Measurements from ENCODE around the gene COPZ1. TPM values are rescaled to one million over a fixed set of nuclear protein-coding genes. Genes with fewer than 3 reads are reported as not detected.
"Not testable (repeated sequence)": the region's sequence is repeated elsewhere in the genome, so short reads cannot be mapped to it uniquely, and the experiment has no call there.

Gene COPZ1
- total RNA-seq, 1 donor from 2014 or later = 101 TPM

DNA sequence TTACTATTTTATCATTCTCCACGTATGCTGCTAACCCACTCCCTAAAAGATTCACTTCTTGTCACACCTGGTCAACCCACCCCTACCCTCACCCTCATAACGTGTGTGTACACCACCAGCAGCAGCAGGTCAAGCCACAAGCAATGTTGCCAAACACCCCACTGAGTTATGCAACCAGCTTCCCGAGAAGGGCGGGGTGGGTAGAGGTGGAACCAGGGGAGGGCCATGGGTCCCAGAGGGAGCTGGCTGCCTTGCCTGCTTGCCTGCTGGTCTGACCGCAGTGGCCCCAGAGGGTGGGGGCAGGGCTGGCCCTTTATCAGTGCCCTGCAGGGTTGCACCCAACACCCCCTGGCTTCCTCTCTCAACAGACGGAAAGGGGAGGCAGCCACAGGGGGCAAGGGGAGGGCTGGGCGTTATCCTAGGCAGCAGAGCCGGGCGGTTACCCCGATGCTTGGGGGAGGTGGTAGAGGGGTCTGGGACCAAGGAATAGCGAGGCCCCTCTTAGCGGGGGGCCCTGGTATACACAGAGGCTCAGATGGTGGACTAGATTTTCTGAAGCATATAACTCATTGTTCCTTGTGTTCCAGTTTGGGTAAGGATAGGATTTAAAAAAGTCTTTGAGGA, 20.6 kb upstream of the COPZ1 start:
- TF ChIP-seq, protein P1, sequence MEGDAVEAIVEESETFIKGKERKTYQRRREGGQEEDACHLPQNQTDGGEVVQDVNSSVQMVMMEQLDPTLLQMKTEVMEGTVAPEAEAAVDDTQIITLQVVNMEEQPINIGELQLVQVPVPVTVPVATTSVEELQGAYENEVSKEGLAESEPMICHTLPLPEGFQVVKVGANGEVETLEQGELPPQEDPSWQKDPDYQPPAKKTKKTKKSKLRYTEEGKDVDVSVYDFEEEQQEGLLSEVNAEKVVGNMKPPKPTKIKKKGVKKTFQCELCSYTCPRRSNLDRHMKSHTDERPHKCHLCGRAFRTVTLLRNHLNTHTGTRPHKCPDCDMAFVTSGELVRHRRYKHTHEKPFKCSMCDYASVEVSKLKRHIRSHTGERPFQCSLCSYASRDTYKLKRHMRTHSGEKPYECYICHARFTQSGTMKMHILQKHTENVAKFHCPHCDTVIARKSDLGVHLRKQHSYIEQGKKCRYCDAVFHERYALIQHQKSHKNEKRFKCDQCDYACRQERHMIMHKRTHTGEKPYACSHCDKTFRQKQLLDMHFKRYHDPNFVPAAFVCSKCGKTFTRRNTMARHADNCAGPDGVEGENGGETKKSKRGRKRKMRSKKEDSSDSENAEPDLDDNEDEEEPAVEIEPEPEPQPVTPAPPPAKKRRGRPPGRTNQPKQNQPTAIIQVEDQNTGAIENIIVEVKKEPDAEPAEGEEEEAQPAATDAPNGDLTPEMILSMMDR (IDR thresholded peaks at IDR 0.05) = no peak
- DNase-seq (ENCODE audit: low spot score) = peak; percentile 69

DNA sequence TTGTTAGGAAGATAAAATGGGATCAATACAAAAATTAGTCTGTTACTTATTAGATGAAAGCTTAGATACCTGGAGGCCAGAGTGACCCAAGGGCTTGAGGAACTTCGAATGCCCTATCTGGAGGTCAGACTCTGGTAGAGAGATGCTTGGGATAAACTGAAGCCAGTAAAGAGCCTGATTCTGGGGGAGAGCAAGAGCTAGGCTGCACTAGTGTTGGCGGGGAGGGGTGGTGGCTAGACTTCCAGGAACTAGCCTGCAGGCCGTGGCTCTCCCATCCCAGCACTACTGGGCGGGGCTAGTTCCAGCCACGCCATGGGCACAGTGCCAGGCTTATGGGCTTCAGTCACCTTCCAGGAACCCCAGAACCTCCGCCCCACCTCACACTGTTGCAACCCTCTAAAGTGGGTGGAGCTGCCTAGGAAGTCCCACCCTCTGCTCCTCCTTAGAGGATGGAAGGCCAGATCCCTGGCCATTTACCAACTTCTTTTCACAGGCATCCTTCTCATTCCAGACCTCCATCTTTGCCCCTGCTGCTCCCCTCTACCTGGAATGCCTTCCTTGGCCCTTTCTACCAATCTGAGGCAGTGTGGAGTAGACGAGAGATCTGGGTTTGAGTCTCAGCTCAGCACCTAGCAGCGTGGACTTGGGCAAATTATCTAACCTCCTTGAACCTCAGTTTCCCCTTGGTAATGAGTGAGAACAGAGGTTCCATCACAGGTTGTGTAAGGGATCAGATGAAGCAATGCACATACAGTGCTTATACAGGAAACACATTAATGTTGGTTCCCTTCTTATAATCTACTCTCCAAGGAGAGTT, 17.8 kb upstream of the COPZ1 start:
- Mint-ChIP-seq H3K27me3 (ENCODE audit: low read depth) (no peaks in the 10 kb centered on the region), H3K4me1 (ENCODE audit: low read depth) (peaks cover 2% of the 10 kb centered on the region), H3K4me3 (ENCODE audit: unreplicated experiment) (no peak overlapping the region), H3K36me3 (ENCODE audit: low read depth) (no peaks in the 10 kb centered on the region), H3K9me3 (ENCODE audit: low read depth) (no peaks in the 10 kb centered on the region), H3K27ac (ENCODE audit: unreplicated experiment) (no peak overlapping the region)
- peak; percentile 75 for DNase-seq (ENCODE audit: low spot score)
- TF ChIP-seq, protein P1 (IDR thresholded peaks at IDR 0.05) = no peak

More for the DNA sequence above, 20.6 kb upstream of the COPZ1 start:
- no peak overlapping the region for H3K4me3 Mint-ChIP-seq (ENCODE audit: unreplicated experiment)
- no peaks in the 10 kb centered on the region for H3K36me3 Mint-ChIP-seq (ENCODE audit: low read depth)
- H3K27me3 Mint-ChIP-seq (ENCODE audit: low read depth) = peaks cover 11% of the 10 kb centered on the region
- no peaks in the 10 kb centered on the region for H3K9me3 Mint-ChIP-seq (ENCODE audit: low read depth)
- H3K27ac Mint-ChIP-seq (ENCODE audit: unreplicated experiment) = no peak overlapping the region
- peaks cover 16% of the 10 kb centered on the region for H3K4me1 Mint-ChIP-seq (ENCODE audit: low read depth)

DNA sequence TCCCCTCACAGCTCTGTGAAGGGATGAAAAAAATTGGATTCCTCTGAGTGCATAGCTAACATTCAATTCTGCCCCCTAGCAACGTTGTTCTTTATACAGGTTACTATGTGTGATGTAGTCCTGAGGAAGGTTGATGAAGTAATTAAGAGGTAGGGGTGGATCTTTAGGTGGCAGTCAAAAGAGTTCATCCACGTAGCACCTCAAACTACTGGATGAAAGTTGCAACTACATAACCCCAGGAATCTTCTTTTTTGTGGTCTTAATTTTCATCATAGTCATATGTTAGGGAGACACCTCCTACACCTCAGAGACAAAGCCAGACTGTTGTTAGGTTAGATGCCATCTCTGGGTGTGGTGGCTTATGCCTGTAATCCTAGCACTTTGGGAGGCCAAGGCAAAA, 13.9 kb upstream of the COPZ1 start:
- Mint-ChIP-seq H3K36me3 (ENCODE audit: low read depth) (no peaks in the 10 kb centered on the region), H3K4me3 (ENCODE audit: unreplicated experiment) (no peak overlapping the region), H3K9me3 (ENCODE audit: low read depth) (no peaks in the 10 kb centered on the region), H3K27ac (ENCODE audit: unreplicated experiment) (no peak overlapping the region), H3K4me1 (ENCODE audit: low read depth) (no peaks in the 10 kb centered on the region), H3K27me3 (ENCODE audit: low read depth) (no peaks in the 10 kb centered on the region)
- no peak for DNase-seq (ENCODE audit: low spot score)
- TF ChIP-seq, protein P1 (IDR thresholded peaks at IDR 0.05) = no peak

DNA sequence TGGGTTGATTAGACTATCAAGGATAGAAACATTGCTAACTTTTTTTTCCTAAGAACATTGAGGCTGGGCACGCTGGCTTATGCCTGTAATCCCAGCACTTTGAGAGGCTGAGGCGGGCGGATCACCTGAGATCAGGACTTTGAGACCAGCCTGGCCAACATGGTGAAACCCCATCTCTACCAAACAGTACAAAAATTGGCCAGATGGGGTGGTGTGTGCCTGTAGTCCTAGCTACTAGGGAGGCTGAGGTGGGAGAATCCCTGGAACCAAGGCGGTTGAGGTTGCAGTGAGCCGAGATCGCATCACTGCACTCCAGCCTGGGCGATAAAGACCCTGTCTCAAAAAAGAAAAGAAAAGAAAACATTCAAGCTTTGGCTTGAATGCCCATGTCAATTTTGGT, 12.6 kb upstream of the COPZ1 start:
- not testable (repeated sequence) for H3K4me3 Mint-ChIP-seq (ENCODE audit: unreplicated experiment); H3K36me3 Mint-ChIP-seq (ENCODE audit: low read depth); H3K9me3 Mint-ChIP-seq (ENCODE audit: low read depth); H3K4me1 Mint-ChIP-seq (ENCODE audit: low read depth); H3K27ac Mint-ChIP-seq (ENCODE audit: unreplicated experiment); H3K27me3 Mint-ChIP-seq (ENCODE audit: low read depth)
- peak; percentile 18 for DNase-seq (ENCODE audit: low spot score)

DNA sequence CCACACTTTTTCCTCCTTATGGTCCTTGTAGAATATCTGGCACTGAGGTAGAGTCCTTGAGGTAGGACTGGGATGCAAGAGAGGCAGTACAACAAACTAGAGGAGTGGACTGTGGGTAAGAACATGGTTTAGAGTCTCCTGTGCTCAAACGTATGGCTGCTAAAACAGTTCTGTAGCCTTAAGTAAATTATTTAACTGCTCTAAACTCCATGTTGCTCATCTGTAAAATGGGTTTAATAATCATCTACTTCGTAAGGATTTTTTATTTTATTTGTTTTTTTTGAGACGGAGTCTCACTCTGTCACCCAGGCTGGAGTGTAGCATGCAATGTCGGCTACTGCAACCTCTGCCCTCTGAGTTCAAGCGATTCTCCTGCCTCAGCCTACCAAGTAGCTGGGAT, 3.6 kb upstream of the COPZ1 start:
- TF ChIP-seq, protein P1 (IDR thresholded peaks at IDR 0.05) = no peak
- no peaks in the 10 kb centered on the region for H3K27me3 Mint-ChIP-seq (ENCODE audit: low read depth)
- no peak overlapping the region for H3K27ac Mint-ChIP-seq (ENCODE audit: unreplicated experiment)
- no peak overlapping the region for H3K4me3 Mint-ChIP-seq (ENCODE audit: unreplicated experiment)
- DNase-seq (ENCODE audit: low spot score) = no peak
- H3K4me1 Mint-ChIP-seq (ENCODE audit: low read depth) = peaks cover 16% of the 10 kb centered on the region
- H3K9me3 Mint-ChIP-seq (ENCODE audit: low read depth) = no peaks in the 10 kb centered on the region
- H3K36me3 Mint-ChIP-seq (ENCODE audit: low read depth) = no peaks in the 10 kb centered on the region

DNA sequence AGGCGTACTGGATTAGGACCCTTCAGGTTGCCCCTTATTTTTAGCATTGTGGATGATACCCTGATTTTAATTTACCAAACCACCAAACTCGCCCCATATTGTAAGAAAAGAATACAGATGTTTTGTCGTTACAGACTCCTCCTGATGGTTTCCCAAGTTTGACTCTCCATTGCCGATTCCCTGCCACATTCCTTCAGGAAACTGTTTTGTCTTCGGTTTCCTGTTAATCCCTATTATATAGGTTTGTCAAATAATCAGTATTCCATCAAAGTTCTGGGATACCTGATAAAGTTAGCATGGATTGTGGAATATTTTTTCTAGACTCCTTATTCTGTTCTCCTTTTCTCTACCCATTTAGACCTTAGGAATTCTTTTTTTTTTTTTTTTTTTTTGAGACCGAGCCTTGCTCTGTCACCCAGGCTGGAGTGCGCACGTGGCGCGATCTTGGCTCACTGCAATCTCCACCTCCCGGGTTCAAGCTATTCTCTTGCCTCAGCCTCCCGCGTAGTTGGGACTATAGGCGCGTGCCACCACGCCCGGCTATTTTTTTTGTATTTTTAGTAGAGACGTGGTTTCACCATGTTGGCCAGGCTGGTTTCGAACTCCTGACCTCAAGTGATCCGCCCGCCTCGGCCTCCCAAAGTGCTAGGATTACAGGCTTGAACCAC, 645 bp downstream of the COPZ1 start:
- H3K9me3 Mint-ChIP-seq (ENCODE audit: low read depth); H3K36me3 Mint-ChIP-seq (ENCODE audit: low read depth); H3K27me3 Mint-ChIP-seq (ENCODE audit: low read depth): not testable (repeated sequence)
- Mint-ChIP-seq H3K4me1 (ENCODE audit: low read depth) (peaks cover 48% of the 10 kb centered on the region), H3K4me3 (ENCODE audit: unreplicated experiment) (peak overlapping the region; percentile 98), H3K27ac (ENCODE audit: unreplicated experiment) (peak overlapping the region; percentile 100)
- peak; percentile 29 for DNase-seq (ENCODE audit: low spot score)
